BJ (cell line): Measurements from ENCODE around the gene PTBP1. TPM values are rescaled to one million over a fixed set of nuclear protein-coding genes. Genes with fewer than 3 reads are reported as not detected.
A peak's percentile ranks its signal among the peaks of the same experiment; 100 is the strongest.

Source experiments
- CTCF ChIA-PET: fragments of 350-600 bp; formaldehyde crosslinking; extraction: SDS; loops from one replicate; lab custom pipeline; 2021; ENCODE audit warnings: antibody characterized with exemption, inconsistent platforms; lab: Yijun Ruan, JAX
- POLR2A ChIA-PET: fragments of 300-600 bp; sonication (Branson Sonifier 250); formaldehyde crosslinking; extraction: SDS; loops from one replicate; lab custom pipeline; 2021; ENCODE audit warnings: antibody characterized with exemption; lab: Charles Lee
- DNase-seq: peaks from one replicate; pipeline ENCODE4 v3.0.0-alpha.2; 2011; ENCODE audit warnings: low read depth
- H3K27me3 ChIP-seq: 2 replicates; pipeline ENCODE4 v1.6.0; 2011; ENCODE audit warnings: low read length; ENCODE audit not compliant: control insufficient read depth, insufficient read depth
- H3K36me3 ChIP-seq: 2 replicates; pipeline ENCODE4 v1.5.1; 2011; ENCODE audit warnings: low read length; ENCODE audit not compliant: control insufficient read depth, insufficient read depth
- H3K4me3 ChIP-seq: 2 replicates; pipeline ENCODE4 v1.5.1; 2011; ENCODE audit warnings: low read depth, mild to moderate bottlenecking, control low read depth, low read length
- CTCF ChIP-seq: IDR thresholded peaks from 2 replicates; pipeline ENCODE4 v1.5.1; 2011; ENCODE audit warnings: low read depth, mild to moderate bottlenecking, control low read depth, inconsistent platforms, low read length, moderate library complexity; ENCODE audit not compliant: insufficient read depth
- polyA plus RNA-seq: library from polyadenylated mRNA; depleted of rRNA; stranded (reverse); fragments of >200 nt; gene quantifications from 2 replicates; pipeline ENCODE4 v1.2.3, GENCODE V29; 2011; rRNA removed
- small RNA-seq: library from RNA; depleted of rRNA; stranded (forward); fragments of <200 nt; gene quantifications from one replicate; pipeline ENCODE3, GENCODE V24; 2012; ENCODE audit warnings: low replicate concordance, low read depth; ENCODE audit not compliant: insufficient read length

Gene PTBP1
- polyA plus RNA-seq, 1 experiment = 328 TPM

- CTCF ChIA-PET = interaction anchor here (0.6 to 1.5 kb wide), 5 partner anchors 9 to 143 kb away, joined by 3 to 4 read pairs (median 3); no protein-coding TSS in a partner anchor
- POLR2A ChIA-PET = no interaction called here
- no peak for DNase-seq
Measured at GRCh38 chr19:858284-858683, 61.0 kb downstream of the PTBP1 start.

GRCh38 chr19:858868-859843, 61.9 kb downstream of the PTBP1 start, which contains the start of gene CFD:
Gene CFD, plus strand, starts transcription at chr19:859664. Its CDS starts 26 bp downstream, at chr19:859690.
- no peak for DNase-seq
- no peaks in the 10 kb centered on the region for H3K27me3 ChIP-seq
- no peaks in the 10 kb centered on the region for H3K36me3 ChIP-seq
- peak within 1 kb of the TSS; percentile 44 for H3K4me3 ChIP-seq
- ChIA-PET POLR2A (no interaction called here), CTCF (interaction anchor here (0.6 to 1.8 kb wide), 9 partner anchors 8 to 142 kb away, joined by 3 to 5 read pairs (median 3); no protein-coding TSS in a partner anchor)
- TF ChIP-seq CTCF = no peak

More at GRCh38 chr19:858284-858683, 61.0 kb downstream of the PTBP1 start:
- H3K36me3 ChIP-seq = no peaks in the 10 kb centered on the region
- H3K27me3 ChIP-seq = no peaks in the 10 kb centered on the region
- H3K4me3 ChIP-seq = no peak overlapping the region
- no peak for TF ChIP-seq CTCF

- ChIA-PET CTCF (interaction anchor here (0.6 to 1.3 kb wide), 2 partner anchors 91 to 233 kb away, joined by 3 read pairs; no protein-coding TSS in a partner anchor), POLR2A (no interaction called here)
- TF ChIP-seq CTCF = no peak
- H3K36me3 ChIP-seq = no peaks in the 10 kb centered on the region
- H3K4me3 ChIP-seq = no peak overlapping the region; the same call in 1 of the 2 replicates
- no peaks in the 10 kb centered on the region for H3K27me3 ChIP-seq
- no peak for DNase-seq
Measured at GRCh38 chr19:861141-861755, 64.0 kb downstream of the PTBP1 start.

Small RNA genes within 50 kb of the gene (small RNA-seq; reads per million reads assigned to genes)
- not detected for gene MIR3187

Other genes starting within 250 kb of the PTBP1 start
- 579 and 1,176 TPM in 2 replicates for gene BSG, start 224.9 kb upstream of the PTBP1 start, polyA plus RNA-seq
- gene HCN2, start 207.6 kb upstream of the PTBP1 start, polyA plus RNA-seq = 0.83 and 1.5 TPM in 2 replicates
- 21.9 and 38.6 TPM in 2 replicates for gene POLRMT, start 163.9 kb upstream of the PTBP1 start, polyA plus RNA-seq
- 0.05 TPM in 1 of 2 replicates, not detected in the other for gene FGF22, start 157.6 kb upstream of the PTBP1 start, polyA plus RNA-seq
- gene RNF126, start 134.2 kb upstream of the PTBP1 start, polyA plus RNA-seq = 2.7 and 2.9 TPM in 2 replicates
- 62.5 and 83.2 TPM in 2 replicates for gene FSTL3, start 121.1 kb upstream of the PTBP1 start, polyA plus RNA-seq
- not detected in 2 replicates for gene PRSS57, start 102.0 kb upstream of the PTBP1 start, polyA plus RNA-seq
- gene PALM, start 88.5 kb upstream of the PTBP1 start, polyA plus RNA-seq = 1.1 and 1.2 TPM in 2 replicates
- 0.05 and 0.06 TPM in 2 replicates for gene MISP, start 46.3 kb upstream of the PTBP1 start, polyA plus RNA-seq
- gene PLPPR3, start 24.5 kb downstream of the PTBP1 start, polyA plus RNA-seq = 0.56 and 1.1 TPM in 2 replicates
- 0.07 TPM in 1 of 2 replicates, not detected in the other for gene AZU1, start 30.4 kb downstream of the PTBP1 start, polyA plus RNA-seq
- not detected in 2 replicates for gene PRTN3, start 43.5 kb downstream of the PTBP1 start, polyA plus RNA-seq
- gene ELANE, start 54.9 kb downstream of the PTBP1 start, polyA plus RNA-seq = 0.10 and 0.12 TPM in 2 replicates
- gene CFD, start 62.2 kb downstream of the PTBP1 start, polyA plus RNA-seq = 0.70 and 0.77 TPM in 2 replicates
- gene MED16, start 95.7 kb downstream of the PTBP1 start, polyA plus RNA-seq = 21.5 and 39.8 TPM in 2 replicates
- not detected in 2 replicates for gene RNU6-9, start 96.0 kb downstream of the PTBP1 start, polyA plus RNA-seq
- gene R3HDM4, start 115.8 kb downstream of the PTBP1 start, polyA plus RNA-seq = 35.3 and 46.6 TPM in 2 replicates
- gene KISS1R, start 119.9 kb downstream of the PTBP1 start, polyA plus RNA-seq = not detected in 2 replicates
- gene ARID3A, start 128.6 kb downstream of the PTBP1 start, polyA plus RNA-seq = 10.7 and 17.4 TPM in 2 replicates
- 28.1 and 44.3 TPM in 2 replicates for gene WDR18, start 186.9 kb downstream of the PTBP1 start, polyA plus RNA-seq
- gene GRIN3B, start 203.0 kb downstream of the PTBP1 start, polyA plus RNA-seq = 0.28 and 0.32 TPM in 2 replicates
- 69.2 and 111 TPM in 2 replicates for gene TMEM259, start 223.7 kb downstream of the PTBP1 start, polyA plus RNA-seq
- not detected in 2 replicates for gene RNU6-2, start 224.1 kb downstream of the PTBP1 start, polyA plus RNA-seq
- gene CNN2, start 229.2 kb downstream of the PTBP1 start, polyA plus RNA-seq = 315 and 529 TPM in 2 replicates
- 1.3 and 1.9 TPM in 2 replicates for gene ABCA7, start 242.7 kb downstream of the PTBP1 start, polyA plus RNA-seq